Measurements from ENCODE around the gene SEPHS1. TPM values are rescaled to one million over a fixed set of nuclear protein-coding genes. Genes with fewer than 3 reads are reported as not detected.

The SEPHS1 gene
- total and polyA plus RNA-seq, 11 donors = 14.6 to 36.7 (median 31.1) TPM

GRCh38 chr10:13395540-13395939 lies 47.4 kb upstream of the SEPHS1 start:
- 80 to 94% (median 89%) methylated on average over 3 of the region's 3 CpGs for WGBS, 4 donors
- intact Hi-C loops (cut with DNase I) = no loop called here
- no peaks in the 10 kb centered on the region for H3K36me3 ChIP-seq
- ATAC-seq (no peak), DNase-seq (no peak)
- TF ChIP-seq, protein P1, sequence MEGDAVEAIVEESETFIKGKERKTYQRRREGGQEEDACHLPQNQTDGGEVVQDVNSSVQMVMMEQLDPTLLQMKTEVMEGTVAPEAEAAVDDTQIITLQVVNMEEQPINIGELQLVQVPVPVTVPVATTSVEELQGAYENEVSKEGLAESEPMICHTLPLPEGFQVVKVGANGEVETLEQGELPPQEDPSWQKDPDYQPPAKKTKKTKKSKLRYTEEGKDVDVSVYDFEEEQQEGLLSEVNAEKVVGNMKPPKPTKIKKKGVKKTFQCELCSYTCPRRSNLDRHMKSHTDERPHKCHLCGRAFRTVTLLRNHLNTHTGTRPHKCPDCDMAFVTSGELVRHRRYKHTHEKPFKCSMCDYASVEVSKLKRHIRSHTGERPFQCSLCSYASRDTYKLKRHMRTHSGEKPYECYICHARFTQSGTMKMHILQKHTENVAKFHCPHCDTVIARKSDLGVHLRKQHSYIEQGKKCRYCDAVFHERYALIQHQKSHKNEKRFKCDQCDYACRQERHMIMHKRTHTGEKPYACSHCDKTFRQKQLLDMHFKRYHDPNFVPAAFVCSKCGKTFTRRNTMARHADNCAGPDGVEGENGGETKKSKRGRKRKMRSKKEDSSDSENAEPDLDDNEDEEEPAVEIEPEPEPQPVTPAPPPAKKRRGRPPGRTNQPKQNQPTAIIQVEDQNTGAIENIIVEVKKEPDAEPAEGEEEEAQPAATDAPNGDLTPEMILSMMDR (IDR thresholded peaks at IDR 0.05) = no peak
- no peak for TF ChIP-seq POLR2A (IDR thresholded peaks at IDR 0.05)
- no peak overlapping the region for H3K4me3 ChIP-seq
- no peak overlapping the region for H3K27ac ChIP-seq
- H3K4me1 ChIP-seq = peaks cover 0 to 4% (median 0%) of the 10 kb centered on the region in 12 donors
- H3K9me3 ChIP-seq = no peaks in the 10 kb centered on the region
- H3K27me3 ChIP-seq = no peaks in the 10 kb centered on the region

DNA sequence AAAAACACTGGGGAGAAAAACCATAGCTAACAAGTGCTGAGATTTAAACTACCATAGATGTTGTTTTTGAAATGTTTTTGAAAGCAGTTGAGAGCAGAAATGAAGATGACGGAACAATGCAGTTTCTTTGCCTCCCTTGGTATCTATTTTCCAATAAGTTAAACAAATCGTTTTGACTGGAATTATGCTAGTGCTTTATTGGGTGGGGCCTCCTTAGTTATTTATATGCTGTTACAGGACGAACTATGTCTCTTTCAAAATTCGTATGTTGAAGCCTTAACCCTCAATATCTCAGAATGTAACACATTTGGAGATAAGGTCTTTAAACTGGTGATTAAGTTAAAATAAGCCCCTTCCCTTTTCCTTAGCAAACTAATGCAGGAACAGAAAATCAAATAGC lies 45.5 kb upstream of the SEPHS1 start:
- Histone ChIP-seq H3K9me3 (no peaks in the 10 kb centered on the region), H3K4me3 (no peak overlapping the region), H3K27ac (no peak overlapping the region), H3K27me3 (no peaks in the 10 kb centered on the region), H3K36me3 (no peaks in the 10 kb centered on the region), H3K4me1 (peaks cover 0 to 4% (median 0%) of the 10 kb centered on the region in 12 donors)
- ATAC-seq (no peak), DNase-seq (no peak)
- TF ChIP-seq POLR2A (IDR thresholded peaks at IDR 0.05) = no peak
- 52 to 65% (median 60%) methylated on average over 4 of the region's 4 CpGs for WGBS, 4 donors
- intact Hi-C loops (cut with DNase I) = no loop called here

- Histone ChIP-seq H3K27me3 (no peaks in the 10 kb centered on the region), H3K4me1 (peaks cover 0 to 4% (median 0%) of the 10 kb centered on the region in 12 donors), H3K36me3 (no peaks in the 10 kb centered on the region), H3K27ac (no peak overlapping the region), H3K4me3 (no peak overlapping the region), H3K9me3 (no peaks in the 10 kb centered on the region)
- ATAC-seq (no peak), DNase-seq (no peak)
- intact Hi-C loops (cut with DNase I) = no loop called here
- 90 to 94% (median 93%) methylated on average over 5 of the region's 5 CpGs for WGBS, 4 donors
- TF ChIP-seq, protein P1 (IDR thresholded peaks at IDR 0.05) = no peak
- TF ChIP-seq POLR2A (IDR thresholded peaks at IDR 0.05) = no peak
Measured at GRCh38 chr10:13392701-13393100, 44.6 kb upstream of the SEPHS1 start.

- H3K27ac ChIP-seq = peak overlapping the region in 4 of 12 donors; percentile 24 to 74 (median 48)
- no peaks in the 10 kb centered on the region for H3K36me3 ChIP-seq
- no peaks in the 10 kb centered on the region for H3K9me3 ChIP-seq
- peaks cover 0 to 4% (median 0%) of the 10 kb centered on the region in 9 donors for H3K27me3 ChIP-seq
- DNase-seq = peak in 3 of 5 donors; percentile 23 to 39 (median 33)
- TF ChIP-seq POLR2A (IDR thresholded peaks at IDR 0.05) = no peak
- peaks cover 0 to 4% (median 0%) of the 10 kb centered on the region in 12 donors for H3K4me1 ChIP-seq
- ATAC-seq = peak in 1 of 4 donors; percentile 84
- 46 to 53% (median 48%) methylated on average over 20 of the region's 20 CpGs for WGBS, 4 donors
- peak overlapping the region in 8 of 12 donors; percentile 1 to 31 (median 13) for H3K4me3 ChIP-seq
- intact Hi-C loops (cut with DNase I) = no loop called here
Measured at GRCh38 chr10:13390604-13391522, 42.8 kb upstream of the SEPHS1 start.

DNA sequence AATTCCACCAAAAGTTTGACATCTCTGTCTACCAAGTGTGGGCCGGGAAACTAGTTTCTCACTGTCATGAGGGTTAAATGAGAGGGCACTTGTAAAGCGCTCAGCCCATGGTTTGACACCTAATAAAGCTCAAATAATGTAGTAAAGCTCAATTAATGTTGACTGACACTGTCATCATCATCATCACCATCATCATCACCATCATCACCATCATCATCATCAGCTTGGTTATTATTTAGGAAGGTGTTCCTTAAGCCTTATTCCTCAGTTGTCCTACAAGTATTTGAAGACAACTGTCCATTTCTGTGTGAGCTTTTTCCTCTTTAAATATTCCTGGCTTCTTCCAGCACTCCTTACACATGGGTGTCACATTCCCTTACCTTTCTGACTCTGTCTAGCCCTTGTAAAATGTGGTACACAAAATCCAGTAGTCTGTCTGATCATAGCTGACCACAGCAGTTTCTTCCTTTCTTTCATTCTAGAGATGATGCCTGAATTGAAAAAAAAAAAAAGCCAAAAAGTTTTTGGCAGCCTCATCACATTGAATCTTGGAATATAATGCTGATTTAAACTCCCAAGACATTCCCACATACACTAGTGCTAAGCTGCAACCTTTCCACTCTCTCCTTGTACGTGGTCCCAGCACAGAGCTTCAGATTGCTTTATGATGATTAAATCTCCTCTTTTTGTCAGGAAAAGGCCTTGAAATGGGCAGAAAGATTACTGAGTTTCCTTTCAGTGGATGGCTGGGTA lies 40.6 kb upstream of the SEPHS1 start:
- intact Hi-C loops (cut with DNase I) = no loop called here
- Histone ChIP-seq H3K27ac (no peak overlapping the region), H3K9me3 (no peaks in the 10 kb centered on the region), H3K36me3 (no peaks in the 10 kb centered on the region), H3K4me1 (peaks cover 0 to 4% (median 0%) of the 10 kb centered on the region in 12 donors), H3K4me3 (no peak overlapping the region), H3K27me3 (peaks cover 0 to 22% (median 7%) of the 10 kb centered on the region in 9 donors)
- TF ChIP-seq, protein P1 (IDR thresholded peaks at IDR 0.05) = no peak
- TF ChIP-seq POLR2A (IDR thresholded peaks at IDR 0.05) = no peak
- DNase-seq (no peak), ATAC-seq (no peak)
- 73 to 92% (median 87%) methylated on average over 3 of the region's 3 CpGs for WGBS, 4 donors
